ENCODE results near the gene CDCA7.

DNA sequence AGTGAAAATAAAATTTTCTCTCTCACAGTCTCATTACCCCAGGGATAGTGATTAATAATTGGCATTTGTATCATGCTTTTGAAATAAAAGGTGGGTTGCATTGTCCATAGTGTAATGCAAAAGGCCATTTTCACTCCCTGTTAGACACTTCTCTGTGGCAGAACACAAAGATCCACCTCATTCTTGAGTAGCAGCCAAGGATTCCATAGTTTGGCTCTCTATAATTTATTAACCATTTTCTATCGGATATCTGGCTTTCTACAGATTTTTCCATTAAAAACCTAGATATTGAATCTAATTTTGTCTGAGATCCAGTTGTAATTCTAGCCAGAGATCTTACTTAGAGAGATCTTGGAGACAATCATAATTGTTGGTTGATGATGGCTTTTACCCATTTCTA, 39.0 kb downstream of the CDCA7 start:
- TF ChIP-seq, protein P1, sequence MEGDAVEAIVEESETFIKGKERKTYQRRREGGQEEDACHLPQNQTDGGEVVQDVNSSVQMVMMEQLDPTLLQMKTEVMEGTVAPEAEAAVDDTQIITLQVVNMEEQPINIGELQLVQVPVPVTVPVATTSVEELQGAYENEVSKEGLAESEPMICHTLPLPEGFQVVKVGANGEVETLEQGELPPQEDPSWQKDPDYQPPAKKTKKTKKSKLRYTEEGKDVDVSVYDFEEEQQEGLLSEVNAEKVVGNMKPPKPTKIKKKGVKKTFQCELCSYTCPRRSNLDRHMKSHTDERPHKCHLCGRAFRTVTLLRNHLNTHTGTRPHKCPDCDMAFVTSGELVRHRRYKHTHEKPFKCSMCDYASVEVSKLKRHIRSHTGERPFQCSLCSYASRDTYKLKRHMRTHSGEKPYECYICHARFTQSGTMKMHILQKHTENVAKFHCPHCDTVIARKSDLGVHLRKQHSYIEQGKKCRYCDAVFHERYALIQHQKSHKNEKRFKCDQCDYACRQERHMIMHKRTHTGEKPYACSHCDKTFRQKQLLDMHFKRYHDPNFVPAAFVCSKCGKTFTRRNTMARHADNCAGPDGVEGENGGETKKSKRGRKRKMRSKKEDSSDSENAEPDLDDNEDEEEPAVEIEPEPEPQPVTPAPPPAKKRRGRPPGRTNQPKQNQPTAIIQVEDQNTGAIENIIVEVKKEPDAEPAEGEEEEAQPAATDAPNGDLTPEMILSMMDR (IDR thresholded peaks at IDR 0.05), result no peak
- TF ChIP-seq POLR2A (IDR thresholded peaks at IDR 0.05) (no peak), POLR2AphosphoS5 (IDR thresholded peaks at IDR 0.05; ENCODE audit: insufficient read depth in 1 of 2, low read depth in 1 of 2) (no peak)
